SK-N-SH (cell line): Measurements from ENCODE around the gene MRPS27. TPM values are rescaled to one million over a fixed set of nuclear protein-coding genes. Genes with fewer than 3 reads are reported as not detected.

Experiments
- CTCF ChIA-PET: fragments of 300-600, 350-600 bp; formaldehyde crosslinking; extraction: SDS; loops from one replicate; lab custom pipeline; 2021; lab: Yijun Ruan, JAX
- POLR2A ChIA-PET: fragments of 350-600 bp; sonication (Branson Sonifier 250); formaldehyde crosslinking; extraction: SDS; loops from one replicate; lab custom pipeline; 2020; ENCODE audit warnings: antibody characterized with exemption, inconsistent platforms; lab: Yijun Ruan, JAX
- DNase-seq: peaks from one replicate; pipeline ENCODE4 v3.0.0; 2012
- H2AFZ ChIP-seq: fragments of 200-600 bp; sonication (generic); 2 replicates; pipeline ENCODE4 v1.8.1; 2016; ENCODE audit warnings: antibody characterized with exemption, mild to moderate bottlenecking, low read depth
- H3F3A ChIP-seq: fragments of 200-600 bp; sonication (generic); replicated peaks from 2 replicates; pipeline ENCODE3; 2016; ENCODE audit warnings: antibody characterized with exemption, mild to moderate bottlenecking; ENCODE audit not compliant: insufficient read depth
- H3K27ac ChIP-seq, 2 experiments: fragments of 200-500 bp in 1 of 2; fragments of 200-600 bp in 1 of 2; sonication (Bioruptor generic) in 1 of 2; sonication (generic), shearing (Covaris generic) in 1 of 2; 2 replicates each; pipeline versions ENCODE4 v1.5.1 to v1.6.1; 2014 to 2016; ENCODE audit warnings: low read depth in 2 of 2, inconsistent platforms in 1 of 2, low read length in 1 of 2, mild to moderate bottlenecking in 1 of 2, mixed read lengths in 1 of 2
- H3K27me3 ChIP-seq: fragments of 200-600 bp; sonication (generic), shearing (Covaris generic); 2 replicates; pipeline ENCODE4 v1.6.1; 2016; ENCODE audit warnings: mixed run types; ENCODE audit not compliant: insufficient read depth
- H3K36me3 ChIP-seq, 2 experiments: fragments of 200-500 bp in 1 of 2; fragments of 200-600 bp in 1 of 2; sonication (Bioruptor generic) in 1 of 2; sonication (generic) in 1 of 2; replicated peaks in 1 of 2; 2 replicates each; pipeline versions ENCODE3 to v1.5.1; 2014 to 2016; ENCODE audit warnings: low read length in 1 of 2, mild to moderate bottlenecking in 1 of 2; ENCODE audit not compliant: insufficient read depth in 2 of 2, control insufficient read depth in 1 of 2
- H3K4me1 ChIP-seq, 2 experiments: fragments of 200-500 bp in 1 of 2; fragments of 200-600 bp in 1 of 2; sonication (Bioruptor generic) in 1 of 2; sonication (generic), shearing (Covaris generic) in 1 of 2; 2 replicates each; pipeline versions ENCODE4 v1.5.1 to v1.6.1; 2014 to 2016; ENCODE audit warnings: low read depth in 1 of 2, low read length in 1 of 2, mixed run types in 1 of 2; ENCODE audit not compliant: insufficient read depth in 2 of 2, control insufficient read depth in 1 of 2
- H3K4me2 ChIP-seq: fragments of 200-600 bp; sonication (generic), shearing (Covaris generic); 2 replicates; pipeline ENCODE4 v1.6.1; 2017; ENCODE audit warnings: mixed run types
- H3K4me3 ChIP-seq, 2 experiments: fragments of 200-500 bp in 1 of 2; fragments of 200-600 bp in 1 of 2; sonication (Bioruptor generic) in 1 of 2; sonication (generic), shearing (Covaris generic) in 1 of 2; 2 replicates each; pipeline versions ENCODE4 v1.5.1 to v1.8.1; 2014 to 2016; ENCODE audit warnings: low read depth in 2 of 2, inconsistent platforms in 1 of 2, low read length in 1 of 2, mild to moderate bottlenecking in 1 of 2, mixed read lengths in 1 of 2, moderate library complexity in 1 of 2
- H3K79me2 ChIP-seq: fragments of 200-600 bp; sonication (generic); 2 replicates; pipeline ENCODE4 v1.8.1; 2017; ENCODE audit warnings: mild to moderate bottlenecking; ENCODE audit not compliant: insufficient read depth
- H3K9ac ChIP-seq: fragments of 200-600 bp; sonication (generic); 2 replicates; pipeline ENCODE4 v1.6.1; 2017; ENCODE audit warnings: mixed run types
- H3K9me2 ChIP-seq: fragments of 200-600 bp; sonication (generic); 2 replicates; pipeline ENCODE4 v1.6.1; 2017; ENCODE audit warnings: mixed run types
- H3K9me3 ChIP-seq: fragments of 200-600 bp; sonication (generic); 2 replicates; pipeline ENCODE4 v1.6.1; 2017; ENCODE audit warnings: mixed run types, mild to moderate bottlenecking, moderate library complexity
- H4K20me1 ChIP-seq: fragments of 200-600 bp; sonication (generic); 2 replicates; pipeline ENCODE4 v1.6.1; 2017; ENCODE audit warnings: mild to moderate bottlenecking, mixed run types; ENCODE audit not compliant: insufficient read depth
- CHD2 ChIP-seq: fragments of 150-350 bp; IDR thresholded peaks from 2 replicates; pipeline ENCODE4 v1.6.1; 2018; ENCODE audit warnings: low read length; ENCODE audit not compliant: partially characterized antibody
- EP300 ChIP-seq, 2 experiments: IDR thresholded peaks; 2 replicates each; pipeline versions ENCODE4 v1.4.0 to v1.6.1; 2012; ENCODE audit warnings: borderline replicate concordance in 1 of 2, low read depth in 1 of 2, low read length in 1 of 2
- GATA2 ChIP-seq: sonication (generic); formaldehyde crosslinking; IDR thresholded peaks from 2 replicates; pipeline ENCODE4 v1.5.0; 2020; ENCODE audit warnings: mild to moderate bottlenecking, missing genetic modification reagents
- MXI1 ChIP-seq: IDR thresholded peaks from 2 replicates; pipeline ENCODE4 v1.6.1; 2012; ENCODE audit warnings: mild to moderate bottlenecking, low read depth, low read length, improper control_type of control experiment
- NRF1 ChIP-seq: IDR thresholded peaks from 2 replicates; pipeline ENCODE4 v1.6.1; 2012; ENCODE audit warnings: low read depth, mild to moderate bottlenecking, low read length
- POLR2AphosphoS5 ChIP-seq: IDR thresholded peaks from 2 replicates; pipeline ENCODE4 v1.6.1; 2012; ENCODE audit warnings: low read depth, low read length
- RCOR1 ChIP-seq: fragments of 150-350 bp; IDR thresholded peaks from 2 replicates; pipeline ENCODE4 v1.6.1; 2017; ENCODE audit warnings: antibody characterized with exemption, low read length
- RXRA ChIP-seq: IDR thresholded peaks from 2 replicates; pipeline ENCODE4 v1.4.0; 2012; ENCODE audit warnings: low read depth, mild to moderate bottlenecking, borderline replicate concordance
- SIN3A ChIP-seq: IDR thresholded peaks from 2 replicates; pipeline ENCODE4 v1.6.1; 2012; ENCODE audit warnings: low read depth, mild to moderate bottlenecking, low read length, moderate library complexity, borderline replicate concordance
- TEAD4 ChIP-seq: IDR thresholded peaks from 2 replicates; pipeline ENCODE4 v1.4.0; 2012; ENCODE audit warnings: mild to moderate bottlenecking, borderline replicate concordance; ENCODE audit not compliant: insufficient read depth
- YY1 ChIP-seq: IDR thresholded peaks from 2 replicates; pipeline ENCODE4 v1.4.0; 2012; ENCODE audit warnings: low read depth, mild to moderate bottlenecking
- WGBS: methylation state at CpG from one replicate; pipeline ENCODE4 v1.1.6; 2017; ENCODE audit warnings: low lambda C conversion rate; 5-methylcytosine and 5-hydroxymethylcytosine counted together
- polyA plus RNA-seq, 3 experiments: library from polyadenylated mRNA; depleted of rRNA; stranded (reverse); fragments of >200 nt; gene quantifications; 2 replicates each; pipeline ENCODE4 v1.2.3, GENCODE V29; 2012
- TF ChIP-seq, protein P1 (sequence below): fragments of 150-350 bp; IDR thresholded peaks from 2 replicates; pipeline ENCODE4 v1.6.1; 2017; ENCODE audit warnings: antibody characterized with exemption, low read length, low read depth, borderline replicate concordance
- TF ChIP-seq, protein P2 (sequence below): IDR thresholded peaks from 2 replicates; pipeline ENCODE4 v1.4.0; 2012; ENCODE audit warnings: low read depth
- TF ChIP-seq, protein P3 (sequence below): IDR thresholded peaks from 2 replicates; pipeline ENCODE4 v1.4.0; 2012; ENCODE audit warnings: low read depth, borderline replicate concordance
- TF ChIP-seq, protein P4 (sequence below): fragments of 200-600 bp; sonication (generic); IDR thresholded peaks from 2 replicates; pipeline ENCODE4 v1.6.1; 2017; ENCODE audit warnings: antibody characterized with exemption, mild to moderate bottlenecking, moderate library complexity
- TF ChIP-seq, protein P5 (sequence below): IDR thresholded peaks from 2 replicates; pipeline ENCODE4; 2012
- TF ChIP-seq, protein P6 (sequence below): IDR thresholded peaks from 2 replicates; pipeline ENCODE4 v1.4.0; 2012; ENCODE audit warnings: low read depth, borderline replicate concordance

Gene MRPS27
- polyA plus RNA-seq, 1 of the 3 experiments (the other 2 are of a cell fraction), result 37.5 TPM

DNA sequence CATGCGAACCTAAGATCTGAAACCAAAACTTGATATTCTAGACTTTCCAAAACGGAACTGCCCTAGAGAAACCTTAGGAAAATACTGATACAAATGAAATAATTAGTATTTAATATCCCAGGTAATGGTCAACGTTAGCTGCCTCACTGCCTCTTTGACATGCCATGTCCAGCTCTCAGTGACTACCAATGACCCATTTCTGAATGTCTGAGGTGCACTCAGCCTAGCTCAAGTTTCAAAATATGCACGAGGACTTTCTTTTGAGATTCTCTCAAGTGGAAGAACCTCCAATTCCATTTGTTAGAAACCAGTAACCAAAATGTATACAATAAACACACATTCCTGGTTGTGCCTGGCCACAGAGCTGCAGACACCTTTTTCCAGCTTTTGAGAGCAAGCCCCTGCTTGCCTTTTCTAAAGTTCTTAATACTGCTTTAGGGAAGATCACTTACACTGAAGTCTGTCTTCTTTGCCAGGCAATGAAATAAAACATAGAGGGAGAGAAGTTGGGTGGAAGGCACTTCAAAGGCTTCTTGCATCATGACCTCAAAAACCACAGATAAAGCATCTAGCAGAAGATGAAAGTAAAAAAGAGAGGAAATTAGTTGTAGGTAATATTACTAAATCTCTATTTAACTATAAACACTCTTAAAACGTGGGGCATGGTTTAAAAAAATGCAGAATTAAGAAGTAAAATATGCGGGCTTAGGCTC is 87.9 kb downstream of the MRPS27 start:
- Histone ChIP-seq H4K20me1 (no peaks in the 10 kb centered on the region), H3K4me2 (no peak overlapping the region), H3K4me3 (no peak overlapping the region), H3K36me3 (peaks cover 27 to 48% of the 10 kb centered on the region in 2 experiments), H3K9ac (no peak overlapping the region), H3K27ac (no peak overlapping the region), H3K4me1 (peaks cover 0 to 14% of the 10 kb centered on the region in 2 experiments; a peak in 3 of 4 replicates), H2AFZ (no peak overlapping the region), H3K9me3 (no peaks in the 10 kb centered on the region), H3K79me2 (no peaks in the 10 kb centered on the region; the same call in 1 of the 2 replicates), H3F3A (peaks cover 22% of the 10 kb centered on the region), H3K9me2 (no peaks in the 10 kb centered on the region), H3K27me3 (no peaks in the 10 kb centered on the region)
- ChIA-PET CTCF (interaction anchor here (0.8 to 1.3 kb wide), 2 partner anchors 13 to 77 kb away, joined by 3 to 4 read pairs; no protein-coding TSS in a partner anchor), POLR2A (no interaction called here)
- no peak for TF ChIP-seq CHD2
- no peak for TF ChIP-seq TEAD4
- TF ChIP-seq, protein P1, sequence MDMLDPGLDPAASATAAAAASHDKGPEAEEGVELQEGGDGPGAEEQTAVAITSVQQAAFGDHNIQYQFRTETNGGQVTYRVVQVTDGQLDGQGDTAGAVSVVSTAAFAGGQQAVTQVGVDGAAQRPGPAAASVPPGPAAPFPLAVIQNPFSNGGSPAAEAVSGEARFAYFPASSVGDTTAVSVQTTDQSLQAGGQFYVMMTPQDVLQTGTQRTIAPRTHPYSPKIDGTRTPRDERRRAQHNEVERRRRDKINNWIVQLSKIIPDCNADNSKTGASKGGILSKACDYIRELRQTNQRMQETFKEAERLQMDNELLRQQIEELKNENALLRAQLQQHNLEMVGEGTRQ, result no peak
- TF ChIP-seq GATA2, result no peak
- TF ChIP-seq, protein P2, sequence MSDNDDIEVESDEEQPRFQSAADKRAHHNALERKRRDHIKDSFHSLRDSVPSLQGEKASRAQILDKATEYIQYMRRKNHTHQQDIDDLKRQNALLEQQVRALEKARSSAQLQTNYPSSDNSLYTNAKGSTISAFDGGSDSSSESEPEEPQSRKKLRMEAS, result no peak
- TF ChIP-seq, protein P3, sequence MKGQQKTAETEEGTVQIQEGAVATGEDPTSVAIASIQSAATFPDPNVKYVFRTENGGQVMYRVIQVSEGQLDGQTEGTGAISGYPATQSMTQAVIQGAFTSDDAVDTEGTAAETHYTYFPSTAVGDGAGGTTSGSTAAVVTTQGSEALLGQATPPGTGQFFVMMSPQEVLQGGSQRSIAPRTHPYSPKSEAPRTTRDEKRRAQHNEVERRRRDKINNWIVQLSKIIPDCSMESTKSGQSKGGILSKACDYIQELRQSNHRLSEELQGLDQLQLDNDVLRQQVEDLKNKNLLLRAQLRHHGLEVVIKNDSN, result no peak
- TF ChIP-seq, protein P4, sequence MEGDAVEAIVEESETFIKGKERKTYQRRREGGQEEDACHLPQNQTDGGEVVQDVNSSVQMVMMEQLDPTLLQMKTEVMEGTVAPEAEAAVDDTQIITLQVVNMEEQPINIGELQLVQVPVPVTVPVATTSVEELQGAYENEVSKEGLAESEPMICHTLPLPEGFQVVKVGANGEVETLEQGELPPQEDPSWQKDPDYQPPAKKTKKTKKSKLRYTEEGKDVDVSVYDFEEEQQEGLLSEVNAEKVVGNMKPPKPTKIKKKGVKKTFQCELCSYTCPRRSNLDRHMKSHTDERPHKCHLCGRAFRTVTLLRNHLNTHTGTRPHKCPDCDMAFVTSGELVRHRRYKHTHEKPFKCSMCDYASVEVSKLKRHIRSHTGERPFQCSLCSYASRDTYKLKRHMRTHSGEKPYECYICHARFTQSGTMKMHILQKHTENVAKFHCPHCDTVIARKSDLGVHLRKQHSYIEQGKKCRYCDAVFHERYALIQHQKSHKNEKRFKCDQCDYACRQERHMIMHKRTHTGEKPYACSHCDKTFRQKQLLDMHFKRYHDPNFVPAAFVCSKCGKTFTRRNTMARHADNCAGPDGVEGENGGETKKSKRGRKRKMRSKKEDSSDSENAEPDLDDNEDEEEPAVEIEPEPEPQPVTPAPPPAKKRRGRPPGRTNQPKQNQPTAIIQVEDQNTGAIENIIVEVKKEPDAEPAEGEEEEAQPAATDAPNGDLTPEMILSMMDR, result no peak
- no peak for TF ChIP-seq POLR2AphosphoS5
- TF ChIP-seq, protein P5, sequence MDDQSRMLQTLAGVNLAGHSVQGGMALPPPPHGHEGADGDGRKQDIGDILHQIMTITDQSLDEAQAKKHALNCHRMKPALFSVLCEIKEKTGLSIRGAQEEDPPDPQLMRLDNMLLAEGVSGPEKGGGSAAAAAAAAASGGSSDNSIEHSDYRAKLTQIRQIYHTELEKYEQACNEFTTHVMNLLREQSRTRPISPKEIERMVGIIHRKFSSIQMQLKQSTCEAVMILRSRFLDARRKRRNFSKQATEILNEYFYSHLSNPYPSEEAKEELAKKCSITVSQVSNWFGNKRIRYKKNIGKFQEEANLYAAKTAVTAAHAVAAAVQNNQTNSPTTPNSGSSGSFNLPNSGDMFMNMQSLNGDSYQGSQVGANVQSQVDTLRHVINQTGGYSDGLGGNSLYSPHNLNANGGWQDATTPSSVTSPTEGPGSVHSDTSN, result no peak
- no peak for TF ChIP-seq SIN3A
- DNase-seq, result no peak
- WGBS, result 91% methylated on average over 6 of the region's 6 CpGs

DNA sequence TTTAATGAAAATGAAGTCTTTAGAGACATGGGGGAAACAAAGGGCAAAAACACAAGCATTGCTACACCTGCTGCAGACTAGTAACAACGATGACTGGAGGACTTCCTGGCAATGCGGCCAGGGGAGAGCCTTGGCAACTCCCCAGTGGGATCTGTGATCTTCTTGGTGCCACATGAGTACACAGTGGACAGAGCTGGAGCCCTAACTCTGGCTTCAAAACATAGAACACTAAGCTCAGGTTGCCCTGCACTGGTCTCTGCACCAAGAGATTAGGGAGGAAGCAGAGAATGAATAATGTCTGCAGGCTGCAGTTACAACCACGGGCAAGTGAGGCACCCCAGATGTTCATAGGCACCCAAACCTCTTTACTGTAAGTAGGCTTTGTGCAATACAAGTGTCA is 91.1 kb downstream of the MRPS27 start:
- no peak overlapping the region for H3K4me2 ChIP-seq
- H3K36me3 ChIP-seq, result peaks cover 42 to 55% of the 10 kb centered on the region in 2 experiments
- H3K9ac ChIP-seq, result no peak overlapping the region
- H2AFZ ChIP-seq, result no peak overlapping the region
- H3K27me3 ChIP-seq, result no peaks in the 10 kb centered on the region
- POLR2A ChIA-PET, result no interaction called here
- H3K27ac ChIP-seq, result no peak overlapping the region
- no peaks in the 10 kb centered on the region for H4K20me1 ChIP-seq
- H3K9me2 ChIP-seq, result no peaks in the 10 kb centered on the region
- H3K9me3 ChIP-seq, result no peaks in the 10 kb centered on the region
- peaks cover 3 to 10% of the 10 kb centered on the region in 2 experiments for H3K4me1 ChIP-seq
- DNase-seq, result no peak
- no peaks in the 10 kb centered on the region; the same call in 1 of the 2 replicates for H3K79me2 ChIP-seq
- no peak overlapping the region for H3K4me3 ChIP-seq
- CTCF ChIA-PET, result interaction anchor here (1.0 to 1.7 kb wide), 3 partner anchors 33 to 439 kb away, joined by 3 to 5 read pairs (median 4); no protein-coding TSS in a partner anchor
- H3F3A ChIP-seq, result peaks cover 15% of the 10 kb centered on the region
- WGBS, result 91% methylated on average over 3 of the region's 3 CpGs
- TF ChIP-seq, protein P6, sequence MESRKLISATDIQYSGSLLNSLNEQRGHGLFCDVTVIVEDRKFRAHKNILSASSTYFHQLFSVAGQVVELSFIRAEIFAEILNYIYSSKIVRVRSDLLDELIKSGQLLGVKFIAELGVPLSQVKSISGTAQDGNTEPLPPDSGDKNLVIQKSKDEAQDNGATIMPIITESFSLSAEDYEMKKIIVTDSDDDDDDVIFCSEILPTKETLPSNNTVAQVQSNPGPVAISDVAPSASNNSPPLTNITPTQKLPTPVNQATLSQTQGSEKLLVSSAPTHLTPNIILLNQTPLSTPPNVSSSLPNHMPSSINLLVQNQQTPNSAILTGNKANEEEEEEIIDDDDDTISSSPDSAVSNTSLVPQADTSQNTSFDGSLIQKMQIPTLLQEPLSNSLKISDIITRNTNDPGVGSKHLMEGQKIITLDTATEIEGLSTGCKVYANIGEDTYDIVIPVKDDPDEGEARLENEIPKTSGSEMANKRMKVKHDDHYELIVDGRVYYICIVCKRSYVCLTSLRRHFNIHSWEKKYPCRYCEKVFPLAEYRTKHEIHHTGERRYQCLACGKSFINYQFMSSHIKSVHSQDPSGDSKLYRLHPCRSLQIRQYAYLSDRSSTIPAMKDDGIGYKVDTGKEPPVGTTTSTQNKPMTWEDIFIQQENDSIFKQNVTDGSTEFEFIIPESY, result no peak
- TF ChIP-seq RXRA, result no peak
- no peak for TF ChIP-seq CHD2
- no peak for TF ChIP-seq TEAD4
- TF ChIP-seq RCOR1, result no peak
- TF ChIP-seq, protein P5, result no peak
- no peak for TF ChIP-seq YY1
- TF ChIP-seq EP300 (IDR thresholded peaks at IDR 0.05; ENCODE audit: borderline replicate concordance in 1 of 2, low read depth in 1 of 2, low read length in 1 of 2), result no peak
- no peak for TF ChIP-seq NRF1
- TF ChIP-seq MXI1, result no peak
